DND-41 (cell line): Measurements from ENCODE around the gene EFCAB11.

Source experiments
- ATAC-seq: fragments of 200-7000 bp; cut with Tn5 transposase; 3 replicates; pipeline ENCODE4 v1.9.1; 2021; ENCODE audit warnings: low read depth; ENCODE audit not compliant: insufficient read depth
- DNase-seq: peaks from one replicate; pipeline ENCODE4 v3.0.0-alpha.2; 2020
- H2AFZ ChIP-seq: 2 replicates; pipeline ENCODE4 v1.6.0; 2012; ENCODE audit warnings: low read depth, low read length
- H3K27ac ChIP-seq: 2 replicates; pipeline ENCODE4 v1.5.1; 2012; ENCODE audit warnings: low read length, inconsistent platforms
- H3K27me3 ChIP-seq: fragments of 200-600 bp; sonication (generic); 2 replicates; pipeline ENCODE4 v1.6.0; 2012; ENCODE audit warnings: low read length, mild to moderate bottlenecking, inconsistent platforms; ENCODE audit not compliant: insufficient read depth, poor library complexity
- H3K36me3 ChIP-seq: 2 replicates; pipeline ENCODE4 v1.5.1; 2012; ENCODE audit warnings: low read length, inconsistent platforms; ENCODE audit not compliant: insufficient read depth
- H3K4me1 ChIP-seq: 2 replicates; pipeline ENCODE4 v1.5.1; 2012; ENCODE audit warnings: mild to moderate bottlenecking, low read length; ENCODE audit not compliant: insufficient read depth
- H3K4me2 ChIP-seq: 2 replicates; pipeline ENCODE4 v1.6.0; 2012; ENCODE audit warnings: mild to moderate bottlenecking, moderate library complexity, low read length, inconsistent platforms; ENCODE audit not compliant: insufficient read depth
- H3K4me3 ChIP-seq, 2 experiments: fragments of 200-600 bp in 1 of 2; shearing (Covaris generic) in 1 of 2; 2 replicates each; pipeline ENCODE4 v1.5.1; 2012 to 2016; ENCODE audit warnings: inconsistent platforms in 2 of 2, low read length in 2 of 2, mild to moderate bottlenecking in 2 of 2, low read depth in 1 of 2, moderate library complexity in 1 of 2
- H3K79me2 ChIP-seq: 2 replicates; pipeline ENCODE4 v1.6.0; 2012; ENCODE audit warnings: low read length, inconsistent platforms; ENCODE audit not compliant: insufficient read depth
- H3K9ac ChIP-seq: 2 replicates; pipeline ENCODE4 v1.6.0; 2012; ENCODE audit warnings: low read depth, mild to moderate bottlenecking, inconsistent platforms, low read length, moderate library complexity
- H3K9me3 ChIP-seq: 2 replicates; pipeline ENCODE4 v1.5.1; 2012; ENCODE audit warnings: low read length, moderate library complexity, mild to moderate bottlenecking, inconsistent platforms; ENCODE audit not compliant: insufficient read depth, severe bottlenecking
- H4K20me1 ChIP-seq: 2 replicates; pipeline ENCODE4 v1.6.0; 2012; ENCODE audit warnings: low read length; ENCODE audit not compliant: insufficient read depth
- EZH2 ChIP-seq: IDR thresholded peaks from 3 replicates; pipeline ENCODE4 v1.6.1; 2012; ENCODE audit warnings: borderline replicate concordance, low read depth, mild to moderate bottlenecking, moderate library complexity, low read length, inconsistent platforms; ENCODE audit not compliant: severe bottlenecking
- TF ChIP-seq, protein P1 (sequence below): IDR thresholded peaks from 2 replicates; pipeline ENCODE4 v1.5.1; 2012; ENCODE audit warnings: borderline replicate concordance, low read length, moderate library complexity, mild to moderate bottlenecking; ENCODE audit not compliant: poor library complexity, severe bottlenecking; ENCODE audit errors: extremely low read depth

EFCAB11 gene

DNA sequence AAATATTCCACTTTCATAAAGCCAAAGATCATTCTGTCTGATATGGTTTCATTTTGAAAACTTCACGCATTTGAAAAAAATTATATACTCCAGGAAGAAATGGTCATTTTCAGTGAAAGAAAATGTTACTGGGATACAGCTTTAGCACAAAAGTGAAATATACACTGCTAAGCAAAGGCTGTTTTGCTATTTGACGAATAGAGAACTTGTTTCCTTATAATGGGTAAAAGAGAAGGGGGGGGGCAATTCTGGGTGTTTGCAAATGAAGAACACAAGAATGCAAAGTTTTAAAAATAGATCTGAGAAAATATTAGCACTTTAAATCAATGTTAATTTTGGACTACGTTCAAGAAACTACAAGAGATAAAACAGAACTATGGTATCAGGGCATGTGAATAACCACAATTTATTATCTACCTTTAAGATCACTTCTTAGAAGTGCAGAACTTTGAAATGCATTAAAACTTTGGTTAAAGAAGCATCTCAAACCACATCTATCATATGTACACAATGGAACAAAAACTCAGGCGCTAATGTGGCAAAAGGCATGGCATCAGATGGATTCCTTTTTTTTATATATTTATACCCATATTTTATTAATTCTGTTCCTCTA lies 51.1 kb downstream of the EFCAB11 start:
- H3K36me3 ChIP-seq, result no peaks in the 10 kb centered on the region
- TF ChIP-seq, protein P1, sequence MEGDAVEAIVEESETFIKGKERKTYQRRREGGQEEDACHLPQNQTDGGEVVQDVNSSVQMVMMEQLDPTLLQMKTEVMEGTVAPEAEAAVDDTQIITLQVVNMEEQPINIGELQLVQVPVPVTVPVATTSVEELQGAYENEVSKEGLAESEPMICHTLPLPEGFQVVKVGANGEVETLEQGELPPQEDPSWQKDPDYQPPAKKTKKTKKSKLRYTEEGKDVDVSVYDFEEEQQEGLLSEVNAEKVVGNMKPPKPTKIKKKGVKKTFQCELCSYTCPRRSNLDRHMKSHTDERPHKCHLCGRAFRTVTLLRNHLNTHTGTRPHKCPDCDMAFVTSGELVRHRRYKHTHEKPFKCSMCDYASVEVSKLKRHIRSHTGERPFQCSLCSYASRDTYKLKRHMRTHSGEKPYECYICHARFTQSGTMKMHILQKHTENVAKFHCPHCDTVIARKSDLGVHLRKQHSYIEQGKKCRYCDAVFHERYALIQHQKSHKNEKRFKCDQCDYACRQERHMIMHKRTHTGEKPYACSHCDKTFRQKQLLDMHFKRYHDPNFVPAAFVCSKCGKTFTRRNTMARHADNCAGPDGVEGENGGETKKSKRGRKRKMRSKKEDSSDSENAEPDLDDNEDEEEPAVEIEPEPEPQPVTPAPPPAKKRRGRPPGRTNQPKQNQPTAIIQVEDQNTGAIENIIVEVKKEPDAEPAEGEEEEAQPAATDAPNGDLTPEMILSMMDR, result no peak
- TF ChIP-seq EZH2, result no peak
- ATAC-seq, result peak; percentile 93
- peak overlapping the region; percentile 43 for H3K4me2 ChIP-seq
- no peak overlapping the region for H3K4me3 ChIP-seq
- peaks cover 19% of the 10 kb centered on the region for H3K4me1 ChIP-seq
- no peaks in the 10 kb centered on the region for H3K9me3 ChIP-seq
- no peaks in the 10 kb centered on the region for H3K27me3 ChIP-seq
- H3K27ac ChIP-seq, result no peak overlapping the region
- no peaks in the 10 kb centered on the region for H3K79me2 ChIP-seq
- no peaks in the 10 kb centered on the region for H4K20me1 ChIP-seq
- H3K9ac ChIP-seq, result no peak overlapping the region
- DNase-seq, result peak; percentile 27
- H2AFZ ChIP-seq, result no peak overlapping the region

GRCh38 chr14:89902881-89903280 lies 51.6 kb downstream of the EFCAB11 start:
- Histone ChIP-seq H3K4me1 (peaks cover 19% of the 10 kb centered on the region), H3K79me2 (no peaks in the 10 kb centered on the region), H3K27ac (no peak overlapping the region), H3K36me3 (no peaks in the 10 kb centered on the region), H3K4me2 (peak overlapping the region; percentile 43), H2AFZ (no peak overlapping the region), H3K9ac (no peak overlapping the region), H3K27me3 (no peaks in the 10 kb centered on the region), H3K9me3 (no peaks in the 10 kb centered on the region), H4K20me1 (no peaks in the 10 kb centered on the region), H3K4me3 (no peak overlapping the region)
- ATAC-seq, result no peak
- TF ChIP-seq, protein P1, result no peak
- no peak for TF ChIP-seq EZH2
- no peak for DNase-seq

DNA sequence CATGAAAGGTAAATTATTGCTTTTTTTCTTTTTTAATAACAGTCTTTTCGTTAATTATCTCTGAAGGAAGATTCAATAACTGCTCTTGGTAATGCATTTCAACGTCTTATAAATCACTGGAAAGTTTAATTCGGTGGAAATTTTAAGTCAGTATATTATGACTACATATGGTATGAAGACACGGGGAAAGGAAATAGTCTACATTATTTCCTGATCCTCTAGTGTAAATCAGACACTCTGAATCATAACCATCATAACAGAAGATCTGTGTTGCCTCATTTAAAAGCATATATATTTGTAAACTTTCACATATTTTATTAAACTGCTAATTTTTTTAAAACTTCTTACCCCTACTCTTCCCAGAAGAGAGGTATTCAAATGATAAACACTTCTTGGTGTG lies 53.7 kb downstream of the EFCAB11 start:
- Histone ChIP-seq H3K79me2 (no peaks in the 10 kb centered on the region), H3K27ac (no peak overlapping the region), H3K4me1 (peaks cover 19% of the 10 kb centered on the region), H2AFZ (no peak overlapping the region), H3K9me3 (no peaks in the 10 kb centered on the region), H3K4me2 (no peak overlapping the region), H3K27me3 (no peaks in the 10 kb centered on the region), H3K9ac (no peak overlapping the region), H4K20me1 (no peaks in the 10 kb centered on the region), H3K36me3 (no peaks in the 10 kb centered on the region), H3K4me3 (no peak overlapping the region)
- no peak for ATAC-seq
- no peak for DNase-seq
- TF ChIP-seq, protein P1, result no peak
- no peak for TF ChIP-seq EZH2
